ENCODE data around the gene OR5K1. TPM values are rescaled to one million over a fixed set of nuclear protein-coding genes. Genes with fewer than 3 reads are reported as not detected.

Gene OR5K1
- total and polyA plus RNA-seq, 2 donors (not counting 1 experiment from before 2014, with no cell fraction given): not detected

- H4K20me1 ChIP-seq (ENCODE audit: control insufficient read depth, extremely low read depth, insufficient read depth, low read length): no peaks in the 10 kb centered on the region
- H3K36me3 ChIP-seq (ENCODE audit: control insufficient read depth, insufficient read depth, low read length): peaks cover 4% of the 10 kb centered on the region
Observed at GRCh38 chr3:98518816-98519215, 55.8 kb downstream of the OR5K1 start.

GRCh38 chr3:98519351-98519750 is 56.4 kb downstream of the OR5K1 start:
- H3K4me2 ChIP-seq (ENCODE audit: extremely low read depth, insufficient read depth, low read length): no peak overlapping the region
- no peak overlapping the region for H3K9ac ChIP-seq (ENCODE audit: insufficient read depth, low read length)
- H3K36me3 ChIP-seq (ENCODE audit: control insufficient read depth, insufficient read depth, low read length): peaks cover 4% of the 10 kb centered on the region
- no peak overlapping the region for H3K27ac ChIP-seq (ENCODE audit: insufficient read depth, low read length)
- no peaks in the 10 kb centered on the region for H3K27me3 ChIP-seq (ENCODE audit: control insufficient read depth, insufficient read depth, low read length)
- H3K4me1 ChIP-seq (ENCODE audit: control insufficient read depth, extremely low read depth, insufficient read depth, low read length): no peaks in the 10 kb centered on the region
- no peak overlapping the region for H3K4me3 ChIP-seq (replicated peaks in 1 of 4; ENCODE audit: control extremely low read depth in 1 of 4, insufficient read depth in 1 of 4, low read depth in 3 of 4, low read length in 4 of 4)
- peak in 1 of 2 donors; percentile 23 for DNase-seq (ENCODE audit: low read depth in 2 of 2)
- no peak overlapping the region for H2AFZ ChIP-seq (ENCODE audit: low read length)
- H3K79me2 ChIP-seq (ENCODE audit: control insufficient read depth, insufficient read depth, low read length): peaks cover 22% of the 10 kb centered on the region
- H4K20me1 ChIP-seq (ENCODE audit: control insufficient read depth, extremely low read depth, insufficient read depth, low read length): no peaks in the 10 kb centered on the region
- no peak for TF ChIP-seq CTCF (conservative IDR thresholded peaks at IDR 0.05 in 1 of 2, IDR thresholded peaks at IDR 0.05 in 1 of 2; ENCODE audit: low read depth in 1 of 2, low read length in 2 of 2)
- TF ChIP-seq EZH2 (IDR thresholded peaks at IDR 0.05; ENCODE audit: low read length, missing control alignments): no peak
- no peaks in the 10 kb centered on the region for H3K9me3 ChIP-seq (ENCODE audit: control insufficient read depth, insufficient read depth, low read depth, low read length)

More at GRCh38 chr3:98518816-98519215, 55.8 kb downstream of the OR5K1 start:
- TF ChIP-seq EZH2 (IDR thresholded peaks at IDR 0.05; ENCODE audit: low read length, missing control alignments) (no peak), CTCF (conservative IDR thresholded peaks at IDR 0.05 in 1 of 2, IDR thresholded peaks at IDR 0.05 in 1 of 2; ENCODE audit: low read depth in 1 of 2, low read length in 2 of 2) (no peak)
- no peaks in the 10 kb centered on the region for H3K9me3 ChIP-seq (ENCODE audit: control insufficient read depth, insufficient read depth, low read depth, low read length)
- H3K4me3 ChIP-seq (replicated peaks in 1 of 4; ENCODE audit: control extremely low read depth in 1 of 4, insufficient read depth in 1 of 4, low read depth in 3 of 4, low read length in 4 of 4): no peak overlapping the region
- peaks cover 22% of the 10 kb centered on the region for H3K79me2 ChIP-seq (ENCODE audit: control insufficient read depth, insufficient read depth, low read length)
- no peak for DNase-seq (ENCODE audit: low read depth in 2 of 2)
- H3K27ac ChIP-seq (ENCODE audit: insufficient read depth, low read length): no peak overlapping the region
- no peaks in the 10 kb centered on the region for H3K27me3 ChIP-seq (ENCODE audit: control insufficient read depth, insufficient read depth, low read length)
- no peak overlapping the region for H2AFZ ChIP-seq (ENCODE audit: low read length)
- H3K9ac ChIP-seq (ENCODE audit: insufficient read depth, low read length): no peak overlapping the region
- H3K4me1 ChIP-seq (ENCODE audit: control insufficient read depth, extremely low read depth, insufficient read depth, low read length): no peaks in the 10 kb centered on the region
- no peak overlapping the region for H3K4me2 ChIP-seq (ENCODE audit: extremely low read depth, insufficient read depth, low read length)

- DNase-seq (ENCODE audit: low read depth in 2 of 2): peak; percentile 68 to 76
- peak overlapping the region; percentile 32 for H2AFZ ChIP-seq (ENCODE audit: low read length)
- peak overlapping the region; percentile 86 for H3K4me2 ChIP-seq (ENCODE audit: extremely low read depth, insufficient read depth, low read length)
- peak overlapping the region; percentile 82 for H3K9ac ChIP-seq (ENCODE audit: insufficient read depth, low read length)
- peaks cover 22% of the 10 kb centered on the region for H3K79me2 ChIP-seq (ENCODE audit: control insufficient read depth, insufficient read depth, low read length)
- no peaks in the 10 kb centered on the region for H3K9me3 ChIP-seq (ENCODE audit: control insufficient read depth, insufficient read depth, low read depth, low read length)
- no peaks in the 10 kb centered on the region for H3K4me1 ChIP-seq (ENCODE audit: control insufficient read depth, extremely low read depth, insufficient read depth, low read length)
- no peak for TF ChIP-seq CTCF (conservative IDR thresholded peaks at IDR 0.05 in 1 of 2, IDR thresholded peaks at IDR 0.05 in 1 of 2; ENCODE audit: low read depth in 1 of 2, low read length in 2 of 2)
- TF ChIP-seq EZH2 (IDR thresholded peaks at IDR 0.05; ENCODE audit: low read length, missing control alignments): no peak
- no peaks in the 10 kb centered on the region for H4K20me1 ChIP-seq (ENCODE audit: control insufficient read depth, extremely low read depth, insufficient read depth, low read length)
- peak overlapping the region; percentile 50 to 97 (median 68) for H3K4me3 ChIP-seq (replicated peaks in 1 of 4; ENCODE audit: control extremely low read depth in 1 of 4, insufficient read depth in 1 of 4, low read depth in 3 of 4, low read length in 4 of 4)
- H3K27ac ChIP-seq (ENCODE audit: insufficient read depth, low read length): peak overlapping the region; percentile 89
- H3K27me3 ChIP-seq (ENCODE audit: control insufficient read depth, insufficient read depth, low read length): no peaks in the 10 kb centered on the region
- H3K36me3 ChIP-seq (ENCODE audit: control insufficient read depth, insufficient read depth, low read length): no peaks in the 10 kb centered on the region
Observed at GRCh38 chr3:98521897-98522543, 59.0 kb downstream of the OR5K1 start.

Other genes starting within 250 kb of the OR5K1 start
- not detected in 2 replicates for gene OR5H6, start 199.0 kb upstream of the OR5K1 start, total RNA-seq
- gene OR5H6, start 199.0 kb upstream of the OR5K1 start, polyA plus RNA-seq: not detected in 2 replicates
- gene OR5H2, start 180.7 kb upstream of the OR5K1 start, total RNA-seq: not detected in 2 replicates
- not detected in 2 replicates for gene OR5H2, start 180.7 kb upstream of the OR5K1 start, polyA plus RNA-seq
- gene OR5K4, start 109.3 kb upstream of the OR5K1 start, total RNA-seq: not detected in 2 replicates
- not detected in 2 replicates for gene OR5K4, start 109.3 kb upstream of the OR5K1 start, polyA plus RNA-seq
- gene OR5K3, start 72.5 kb upstream of the OR5K1 start, total RNA-seq: not detected in 2 replicates
- not detected in 2 replicates for gene OR5K3, start 72.5 kb upstream of the OR5K1 start, polyA plus RNA-seq
- gene OR5K2, start 34.5 kb downstream of the OR5K1 start, total RNA-seq: not detected in 2 replicates
- not detected in 2 replicates for gene OR5K2, start 34.5 kb downstream of the OR5K1 start, polyA plus RNA-seq
- 71.4 and 76.8 TPM in 2 replicates for gene CLDND1, start 59.7 kb downstream of the OR5K1 start, total RNA-seq
- 71.3 and 127 TPM in 2 replicates for gene CLDND1, start 59.7 kb downstream of the OR5K1 start, polyA plus RNA-seq
- gene GPR15, start 68.8 kb downstream of the OR5K1 start, total RNA-seq: under 0.01 TPM in 1 of 2 replicates, not detected in the other
- not detected in 2 replicates for gene GPR15, start 68.8 kb downstream of the OR5K1 start, polyA plus RNA-seq
- gene CPOX, start 130.4 kb downstream of the OR5K1 start, total RNA-seq: 24.1 and 25.1 TPM in 2 replicates
- 16.7 and 17.3 TPM in 2 replicates for gene CPOX, start 130.4 kb downstream of the OR5K1 start, polyA plus RNA-seq